Measurements from ENCODE around the gene CACNA2D4. TPM values are rescaled to one million over a fixed set of nuclear protein-coding genes. Genes with fewer than 3 reads are reported as not detected.

CACNA2D4 gene
- polyA plus RNA-seq, 3 donors, result 17.8 to 87.7 (median 22.1) TPM

DNA sequence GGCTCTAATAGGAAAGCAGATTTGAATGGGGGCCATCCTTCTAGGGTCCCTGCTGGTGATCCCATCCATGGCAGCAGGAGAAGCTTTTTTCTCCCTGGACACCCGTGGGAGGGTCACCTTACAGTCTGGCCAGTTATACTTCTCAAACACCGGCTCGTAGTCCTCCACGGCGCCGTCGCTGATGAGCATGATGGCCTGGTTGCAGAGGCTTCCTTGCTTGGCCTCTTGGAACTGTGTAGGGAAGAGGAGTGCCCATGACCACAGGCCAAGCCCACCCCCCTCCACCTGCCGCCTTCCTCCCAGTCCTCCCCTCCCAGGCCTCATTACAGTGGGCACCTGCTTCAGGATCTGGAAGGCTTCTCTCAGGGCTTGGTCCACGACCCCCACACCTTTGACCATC lies 33.8 kb downstream of the CACNA2D4 start:
- Histone ChIP-seq H3K4me3 (replicated peaks in 1 of 3; ENCODE audit: low read depth in 2 of 3, low read length in 3 of 3) (no peak overlapping the region), H3K4me2 (replicated peaks; ENCODE audit: extremely low read depth, low read length, poor library complexity, severe bottlenecking) (no peak overlapping the region), H3K36me3 (replicated peaks in 1 of 2; ENCODE audit: control insufficient read depth in 1 of 2, insufficient read depth in 2 of 2, low read length in 2 of 2) (no peaks in the 10 kb centered on the region), H3K27me3 (ENCODE audit: control insufficient read depth in 2 of 2, insufficient read depth in 2 of 2, low read length in 2 of 2) (no peaks in the 10 kb centered on the region), H4K20me1 (ENCODE audit: insufficient read depth, low read length) (no peaks in the 10 kb centered on the region), H3K4me1 (ENCODE audit: control insufficient read depth in 1 of 2, insufficient read depth in 2 of 2, low read length in 2 of 2) (peaks cover 0 to 7% of the 10 kb centered on the region in 2 donors), H3K79me2 (ENCODE audit: insufficient read depth, low read length) (no peaks in the 10 kb centered on the region), H2AFZ (ENCODE audit: insufficient read depth, low read depth, low read length, poor library complexity, severe bottlenecking) (no peak overlapping the region), H3K9ac (ENCODE audit: insufficient read depth, low read length, poor library complexity, severe bottlenecking) (no peak overlapping the region), H3K27ac (ENCODE audit: low read depth in 1 of 2, low read length in 2 of 2) (no peak overlapping the region), H3K9me3 (replicated peaks in 1 of 2; ENCODE audit: control insufficient read depth in 1 of 2, insufficient read depth in 1 of 2, low read length in 2 of 2) (no peaks in the 10 kb centered on the region)
- Mint-ChIP-seq H3K27me3 (ENCODE audit: low read depth in 3 of 3) (peaks cover 0 to 5% (median 1%) of the 10 kb centered on the region in 3 donors), H3K9me3 (peaks cover 0 to 7% (median 2%) of the 10 kb centered on the region in 7 donors), H3K4me3 (no peak overlapping the region), H3K27ac (no peak overlapping the region), H3K4me1 (peaks cover 10% of the 10 kb centered on the region), H3K36me3 (no peaks in the 10 kb centered on the region)
- TF ChIP-seq, protein P1, sequence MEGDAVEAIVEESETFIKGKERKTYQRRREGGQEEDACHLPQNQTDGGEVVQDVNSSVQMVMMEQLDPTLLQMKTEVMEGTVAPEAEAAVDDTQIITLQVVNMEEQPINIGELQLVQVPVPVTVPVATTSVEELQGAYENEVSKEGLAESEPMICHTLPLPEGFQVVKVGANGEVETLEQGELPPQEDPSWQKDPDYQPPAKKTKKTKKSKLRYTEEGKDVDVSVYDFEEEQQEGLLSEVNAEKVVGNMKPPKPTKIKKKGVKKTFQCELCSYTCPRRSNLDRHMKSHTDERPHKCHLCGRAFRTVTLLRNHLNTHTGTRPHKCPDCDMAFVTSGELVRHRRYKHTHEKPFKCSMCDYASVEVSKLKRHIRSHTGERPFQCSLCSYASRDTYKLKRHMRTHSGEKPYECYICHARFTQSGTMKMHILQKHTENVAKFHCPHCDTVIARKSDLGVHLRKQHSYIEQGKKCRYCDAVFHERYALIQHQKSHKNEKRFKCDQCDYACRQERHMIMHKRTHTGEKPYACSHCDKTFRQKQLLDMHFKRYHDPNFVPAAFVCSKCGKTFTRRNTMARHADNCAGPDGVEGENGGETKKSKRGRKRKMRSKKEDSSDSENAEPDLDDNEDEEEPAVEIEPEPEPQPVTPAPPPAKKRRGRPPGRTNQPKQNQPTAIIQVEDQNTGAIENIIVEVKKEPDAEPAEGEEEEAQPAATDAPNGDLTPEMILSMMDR (IDR thresholded peaks at IDR 0.05), result no peak
- no CpG with 5 or more reads among the region's 9 CpGs for WGBS (ENCODE audit: insufficient coverage)
- intact Hi-C loops (cut with micrococcal nuclease), result no loop called here
- DNase-seq, result no peak

- TF ChIP-seq, protein P1 (IDR thresholded peaks at IDR 0.05), result no peak
- H3K4me3 ChIP-seq (replicated peaks in 1 of 3; ENCODE audit: low read depth in 2 of 3, low read length in 3 of 3), result no peak overlapping the region
- no peaks in the 10 kb centered on the region for H3K27me3 ChIP-seq (ENCODE audit: control insufficient read depth in 2 of 2, insufficient read depth in 2 of 2, low read length in 2 of 2)
- peak overlapping the region; percentile 21 for H2AFZ ChIP-seq (ENCODE audit: insufficient read depth, low read depth, low read length, poor library complexity, severe bottlenecking)
- H3K36me3 Mint-ChIP-seq, result no peaks in the 10 kb centered on the region
- H3K4me2 ChIP-seq (replicated peaks; ENCODE audit: extremely low read depth, low read length, poor library complexity, severe bottlenecking), result no peak overlapping the region
- H3K4me1 ChIP-seq (ENCODE audit: control insufficient read depth in 1 of 2, insufficient read depth in 2 of 2, low read length in 2 of 2), result peaks cover 0 to 7% of the 10 kb centered on the region in 2 donors
- no peaks in the 10 kb centered on the region for H3K79me2 ChIP-seq (ENCODE audit: insufficient read depth, low read length)
- no peaks in the 10 kb centered on the region for H4K20me1 ChIP-seq (ENCODE audit: insufficient read depth, low read length)
- H3K4me3 Mint-ChIP-seq, result no peak overlapping the region
- peaks cover 0 to 2% (median 1%) of the 10 kb centered on the region in 3 donors for H3K27me3 Mint-ChIP-seq (ENCODE audit: low read depth in 3 of 3)
- H3K9me3 Mint-ChIP-seq, result peaks cover 0 to 4% (median 2%) of the 10 kb centered on the region in 7 donors
- intact Hi-C loops (cut with micrococcal nuclease), result no loop called here
- no peak overlapping the region for H3K9ac ChIP-seq (ENCODE audit: insufficient read depth, low read length, poor library complexity, severe bottlenecking)
- peaks cover 10% of the 10 kb centered on the region for H3K4me1 Mint-ChIP-seq
- H3K36me3 ChIP-seq (replicated peaks in 1 of 2; ENCODE audit: control insufficient read depth in 1 of 2, insufficient read depth in 2 of 2, low read length in 2 of 2), result no peaks in the 10 kb centered on the region
- no peak for DNase-seq
- H3K27ac Mint-ChIP-seq, result peak overlapping the region in 2 of 7 donors; percentile 3 to 13
- WGBS (ENCODE audit: insufficient coverage), result 93% methylated on average over 3 of the region's 8 CpGs
- no peak overlapping the region for H3K27ac ChIP-seq (ENCODE audit: low read depth in 1 of 2, low read length in 2 of 2)
- no peaks in the 10 kb centered on the region for H3K9me3 ChIP-seq (replicated peaks in 1 of 2; ENCODE audit: control insufficient read depth in 1 of 2, insufficient read depth in 1 of 2, low read length in 2 of 2)
Measured at GRCh38 chr12:1883513-1883912, 34.9 kb downstream of the CACNA2D4 start.
